Spinal cord (tissue), 10 donors: Measurements from ENCODE around the gene AGBL1. TPM values are rescaled to one million over a fixed set of nuclear protein-coding genes. Genes with fewer than 3 reads are reported as not detected.

Experiments
- DNase-seq, 6 donors: peaks; one replicate each; pipeline versions ENCODE4 v3.0.0 to v3.0.0-alpha.2; 2013 to 2015; ENCODE audit warnings: low spot score in 6 of 6, low read depth in 4 of 6
- H3K27ac ChIP-seq: one replicate; pipeline ENCODE4 v1.5.1; 2013; ENCODE audit warnings: low read depth, low read length, control low read depth
- H3K27me3 ChIP-seq: one replicate; pipeline ENCODE4 v1.6.1; 2013; ENCODE audit warnings: low read length; ENCODE audit not compliant: control insufficient read depth, insufficient read depth
- H3K36me3 ChIP-seq: one replicate; pipeline ENCODE4 v1.6.1; 2013; ENCODE audit warnings: low read length; ENCODE audit not compliant: control insufficient read depth, insufficient read depth
- H3K4me1 ChIP-seq: one replicate; pipeline ENCODE4 v1.6.1; 2013; ENCODE audit warnings: low read length; ENCODE audit not compliant: control insufficient read depth, insufficient read depth
- H3K4me3 ChIP-seq: one replicate; pipeline ENCODE4 v1.5.1; 2013; ENCODE audit warnings: low read depth, low read length, control low read depth
- H3K9me3 ChIP-seq: one replicate; pipeline ENCODE4 v1.6.1; 2013; ENCODE audit warnings: low read length; ENCODE audit not compliant: control insufficient read depth, insufficient read depth
- WGBS: methylation state at CpG from one replicate; pipeline ENCODE4 v1.1.5; 2013; ENCODE audit warnings: missing lambda C conversion rate; ENCODE audit not compliant: insufficient coverage; 5-methylcytosine and 5-hydroxymethylcytosine counted together
- polyA plus RNA-seq, 2 donors: library from polyadenylated mRNA; unstranded; fragments of 120-200 nt; gene quantifications; one replicate each; pipeline ENCODE4 v1.2.1, GENCODE V29; 2013; ENCODE audit not compliant: insufficient read length in 2 of 2
- total RNA-seq, 2 donors: library from RNA; depleted of rRNA in 1 of 2; stranded (reverse); fragments of 120-200 nt in 1 of 2; fragments of >200 nt in 1 of 2; gene quantifications; one replicate each; pipeline versions ENCODE4 v1.2.3 to v1.2.4, GENCODE V29; 2013 to 2014
- donor health status: healthy.

Gene AGBL1
- total and polyA plus RNA-seq, 4 donors = 0.33 to 1.1 (median 0.45) TPM

DNA sequence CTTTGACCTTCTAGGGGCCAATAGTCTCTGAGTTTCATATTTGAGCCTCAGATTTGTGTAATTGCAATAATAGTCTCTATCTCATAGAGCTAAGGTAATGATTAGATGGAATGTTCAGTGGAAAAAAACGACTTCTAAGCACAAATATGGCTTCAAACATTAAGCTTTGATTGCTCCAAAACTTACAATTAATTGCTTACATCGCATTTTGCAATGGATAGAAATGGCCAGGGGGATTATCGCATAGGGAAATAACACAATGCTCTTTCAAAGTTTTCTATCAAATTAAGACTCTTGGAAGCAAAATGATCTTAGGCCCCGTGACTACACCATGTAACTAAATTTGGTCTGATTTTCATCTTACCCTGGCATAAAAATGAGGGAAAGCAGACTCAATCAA, 888.6 kb downstream of the AGBL1 start:
- DNase-seq = no peak
- Histone ChIP-seq H3K27me3 (no peaks in the 10 kb centered on the region), H3K4me1 (no peaks in the 10 kb centered on the region), H3K36me3 (no peaks in the 10 kb centered on the region), H3K27ac (no peak overlapping the region), H3K9me3 (no peaks in the 10 kb centered on the region), H3K4me3 (no peak overlapping the region)
- WGBS = 100% methylated on average over 2 of the region's 4 CpGs

DNA sequence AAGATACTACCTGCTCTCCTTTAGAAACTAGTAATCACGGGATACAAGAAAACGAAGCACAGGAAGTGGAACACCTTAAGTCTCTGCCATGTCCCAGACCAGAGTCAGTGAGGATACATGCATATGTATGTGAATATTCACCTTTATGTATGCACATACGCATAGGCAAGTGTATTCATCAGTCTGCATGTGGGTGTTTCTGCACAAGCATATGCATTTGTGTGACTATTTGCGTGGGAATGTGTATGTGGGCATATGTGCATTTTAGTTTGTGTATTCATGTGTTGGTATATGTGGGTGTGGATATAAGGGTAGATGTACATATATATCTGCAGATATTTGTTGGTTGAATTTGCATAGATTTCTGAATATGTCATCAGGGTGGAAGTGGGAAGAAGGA, 889.7 kb downstream of the AGBL1 start:
- WGBS = 100% methylated on average over 2 of the region's 4 CpGs
- H3K36me3 ChIP-seq = no peaks in the 10 kb centered on the region
- DNase-seq = no peak
- no peaks in the 10 kb centered on the region for H3K27me3 ChIP-seq
- no peak overlapping the region for H3K4me3 ChIP-seq
- H3K9me3 ChIP-seq = no peaks in the 10 kb centered on the region
- H3K4me1 ChIP-seq = no peaks in the 10 kb centered on the region
- no peak overlapping the region for H3K27ac ChIP-seq

DNA sequence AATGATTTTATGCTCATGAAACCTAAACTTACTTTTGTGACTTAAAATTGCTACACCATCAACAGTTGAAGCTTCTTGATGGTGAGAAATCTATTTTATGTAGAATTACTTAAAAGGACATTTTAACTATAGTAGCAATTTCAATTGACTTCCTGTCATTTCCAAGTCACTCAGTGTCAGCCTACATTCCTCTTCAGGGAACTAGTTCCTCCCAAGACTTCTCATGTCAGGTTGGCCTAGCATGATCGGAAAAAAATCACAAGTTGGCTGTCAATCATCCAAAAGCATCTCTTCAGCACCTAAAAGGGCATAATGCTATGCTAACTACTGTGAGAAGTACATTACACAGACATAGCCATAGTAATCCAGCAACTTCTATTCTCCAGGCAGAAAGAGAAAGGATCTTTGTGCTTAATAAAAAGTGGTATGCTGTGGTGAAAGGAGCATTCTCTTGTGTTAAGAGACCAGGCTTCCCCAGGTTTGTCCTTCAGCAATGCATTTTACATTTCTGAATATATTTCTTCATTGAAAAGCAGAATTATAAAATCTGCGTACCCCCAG, 893.7 kb downstream of the AGBL1 start:
- no peaks in the 10 kb centered on the region for H3K36me3 ChIP-seq
- H3K4me1 ChIP-seq = no peaks in the 10 kb centered on the region
- DNase-seq = no peak
- H3K27ac ChIP-seq = no peak overlapping the region
- 71% methylated on average over 1 of the region's 2 CpGs for WGBS
- no peak overlapping the region for H3K4me3 ChIP-seq
- no peaks in the 10 kb centered on the region for H3K27me3 ChIP-seq
- H3K9me3 ChIP-seq = no peaks in the 10 kb centered on the region

DNA sequence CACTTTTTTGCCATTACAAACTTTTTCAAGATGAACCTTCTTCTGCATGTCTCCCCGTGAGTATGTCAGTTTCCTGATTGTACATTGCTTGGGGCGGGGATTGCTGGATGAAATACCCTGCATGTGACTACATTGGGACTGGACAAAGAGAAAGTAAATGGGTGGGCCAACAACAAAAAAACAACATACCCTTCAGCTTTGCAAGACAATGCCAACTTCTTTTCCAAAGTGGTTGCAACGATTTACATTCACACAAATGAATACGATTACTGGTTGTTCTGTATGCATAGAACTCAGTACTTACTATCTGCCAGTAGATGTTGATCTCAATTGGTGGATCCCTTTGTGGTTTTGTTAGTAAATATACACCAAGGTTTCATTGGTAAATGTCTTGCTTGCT, 908.4 kb downstream of the AGBL1 start:
- Histone ChIP-seq H3K36me3 (no peaks in the 10 kb centered on the region), H3K27ac (no peak overlapping the region), H3K9me3 (no peaks in the 10 kb centered on the region), H3K27me3 (no peaks in the 10 kb centered on the region), H3K4me3 (no peak overlapping the region), H3K4me1 (no peaks in the 10 kb centered on the region)
- WGBS = no CpG with 5 or more reads among the region's 4 CpGs
- DNase-seq = no peak

DNA sequence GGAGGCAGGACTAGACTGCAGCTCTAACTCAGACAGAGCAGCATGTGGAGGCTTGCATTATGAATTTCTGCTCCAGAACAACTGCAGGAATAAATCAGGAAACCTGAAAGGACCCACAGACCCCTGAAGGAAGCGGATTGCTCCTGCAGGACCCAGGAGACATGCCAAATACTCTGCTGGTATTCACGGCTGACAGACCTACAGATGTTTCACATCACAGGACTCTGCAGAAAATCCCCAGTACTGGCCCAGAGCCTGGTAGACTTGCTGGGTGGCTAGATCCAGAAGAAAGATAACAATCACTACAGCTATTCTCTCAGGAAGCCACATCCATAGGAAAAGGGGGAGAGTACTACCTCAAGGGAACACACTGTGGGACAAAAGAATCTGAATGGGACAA, 942.1 kb downstream of the AGBL1 start:
- WGBS = 84% methylated on average over 2 of the region's 2 CpGs
- Histone ChIP-seq H3K27me3 (no peaks in the 10 kb centered on the region), H3K4me3 (no peak overlapping the region), H3K4me1 (no peaks in the 10 kb centered on the region), H3K27ac (no peak overlapping the region), H3K9me3 (no peaks in the 10 kb centered on the region), H3K36me3 (no peaks in the 10 kb centered on the region)
- no peak for DNase-seq

DNA sequence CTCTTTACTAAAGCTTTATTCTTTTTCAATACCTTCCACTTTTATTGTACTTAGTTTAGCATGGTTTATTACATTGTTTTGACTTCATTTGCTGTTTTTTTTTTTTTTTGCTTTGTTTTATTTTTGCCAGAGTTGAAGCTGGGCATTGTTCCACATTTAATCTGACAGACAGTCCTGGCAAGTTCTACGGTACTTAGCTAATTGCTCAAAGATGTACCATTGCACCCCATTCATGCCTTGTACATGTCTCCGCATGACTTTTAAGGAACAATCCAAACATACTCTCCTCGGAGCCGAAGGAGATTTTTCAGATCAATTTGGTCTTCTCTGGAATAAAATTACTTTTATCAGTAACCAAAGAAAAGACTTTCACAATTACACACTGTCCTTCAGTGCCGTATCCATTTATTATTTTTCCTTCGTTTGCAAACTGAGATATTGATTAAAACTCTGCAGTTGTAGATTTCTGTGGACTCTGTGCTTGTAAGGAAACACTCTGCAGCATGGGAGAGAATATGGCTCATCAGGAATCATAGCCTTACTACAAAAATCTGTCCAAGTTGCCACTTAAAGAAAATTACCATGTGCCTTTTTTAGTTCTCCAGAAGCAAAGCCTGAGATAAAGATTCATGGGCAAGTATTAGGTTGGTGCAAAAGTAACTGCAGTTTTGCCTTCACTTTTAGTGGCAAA, 952.0 kb downstream of the AGBL1 start:
- H3K4me3 ChIP-seq = no peak overlapping the region
- H3K9me3 ChIP-seq = no peaks in the 10 kb centered on the region
- WGBS = 38% methylated on average over 3 of the region's 6 CpGs
- H3K27ac ChIP-seq = no peak overlapping the region
- no peaks in the 10 kb centered on the region for H3K36me3 ChIP-seq
- no peaks in the 10 kb centered on the region for H3K4me1 ChIP-seq
- no peaks in the 10 kb centered on the region for H3K27me3 ChIP-seq
- peak in 1 of 6 donors; percentile 49 for DNase-seq

DNA sequence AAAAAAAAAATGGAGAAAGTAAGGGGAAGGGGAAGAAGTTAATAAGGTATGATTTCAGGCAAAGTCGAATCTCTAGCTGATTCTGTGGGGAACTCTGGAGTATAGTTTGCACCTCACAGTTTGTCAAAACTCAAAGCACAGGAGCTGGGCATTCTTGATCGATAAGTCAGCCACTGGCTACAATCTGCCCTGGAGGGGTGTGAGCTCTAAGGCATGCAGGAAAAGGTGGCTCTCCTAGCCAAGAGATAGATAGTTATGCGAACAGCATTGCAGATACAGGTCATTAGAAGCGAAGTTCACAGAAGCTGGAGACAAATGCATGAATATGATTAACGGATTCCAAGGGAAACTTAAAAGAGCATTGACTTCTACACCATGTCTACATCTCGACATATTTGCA, 952.6 kb downstream of the AGBL1 start:
- DNase-seq = no peak
- H3K27me3 ChIP-seq = no peaks in the 10 kb centered on the region
- H3K4me3 ChIP-seq = no peak overlapping the region
- no peaks in the 10 kb centered on the region for H3K4me1 ChIP-seq
- WGBS = 80% methylated on average over 4 of the region's 6 CpGs
- H3K9me3 ChIP-seq = no peaks in the 10 kb centered on the region
- no peak overlapping the region for H3K27ac ChIP-seq
- no peaks in the 10 kb centered on the region for H3K36me3 ChIP-seq

DNA sequence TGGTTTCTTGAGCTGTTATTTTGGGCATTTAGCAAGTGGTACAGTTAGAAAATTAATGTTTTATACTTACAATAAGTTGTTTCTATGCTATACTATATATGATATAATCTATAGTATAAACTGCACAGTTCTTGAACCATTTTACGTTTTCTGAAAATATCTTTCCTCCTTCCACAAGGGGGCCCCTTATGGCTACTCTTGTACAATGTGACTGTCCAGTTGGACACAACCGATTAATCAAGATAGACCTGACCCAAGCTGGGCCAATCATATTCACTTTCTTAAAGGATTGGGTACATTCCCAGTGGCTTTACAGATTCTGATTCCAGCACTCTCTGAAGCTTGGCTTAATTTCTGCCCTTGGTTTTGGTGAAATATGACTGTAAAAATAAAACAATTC, 953.4 kb downstream of the AGBL1 start:
- no peak for DNase-seq
- Histone ChIP-seq H3K4me3 (no peak overlapping the region), H3K9me3 (no peaks in the 10 kb centered on the region), H3K4me1 (no peaks in the 10 kb centered on the region), H3K27ac (no peak overlapping the region), H3K27me3 (no peaks in the 10 kb centered on the region), H3K36me3 (no peaks in the 10 kb centered on the region)
- WGBS = 83% methylated on average over 1 of the region's 2 CpGs

DNA sequence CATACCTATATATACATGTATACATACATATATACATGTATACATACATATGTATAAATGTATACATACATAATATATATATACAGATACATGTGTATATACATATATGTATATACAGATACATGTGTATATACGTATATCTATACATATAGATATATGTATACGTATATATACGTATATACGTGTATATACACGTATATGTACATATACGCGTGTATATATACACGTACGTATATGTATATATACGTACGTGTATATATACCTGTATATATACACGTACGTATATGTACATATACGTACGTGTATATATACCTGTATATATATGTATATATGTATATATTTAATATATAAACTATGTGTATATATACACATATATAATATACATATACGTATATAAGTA, 955.2 kb downstream of the AGBL1 start:
- Histone ChIP-seq H3K36me3 (no peaks in the 10 kb centered on the region), H3K27me3 (no peaks in the 10 kb centered on the region), H3K4me3 (no peak overlapping the region), H3K27ac (no peak overlapping the region), H3K9me3 (no peaks in the 10 kb centered on the region), H3K4me1 (no peaks in the 10 kb centered on the region)
- no CpG with 5 or more reads among the region's 16 CpGs for WGBS
- DNase-seq = no peak

DNA sequence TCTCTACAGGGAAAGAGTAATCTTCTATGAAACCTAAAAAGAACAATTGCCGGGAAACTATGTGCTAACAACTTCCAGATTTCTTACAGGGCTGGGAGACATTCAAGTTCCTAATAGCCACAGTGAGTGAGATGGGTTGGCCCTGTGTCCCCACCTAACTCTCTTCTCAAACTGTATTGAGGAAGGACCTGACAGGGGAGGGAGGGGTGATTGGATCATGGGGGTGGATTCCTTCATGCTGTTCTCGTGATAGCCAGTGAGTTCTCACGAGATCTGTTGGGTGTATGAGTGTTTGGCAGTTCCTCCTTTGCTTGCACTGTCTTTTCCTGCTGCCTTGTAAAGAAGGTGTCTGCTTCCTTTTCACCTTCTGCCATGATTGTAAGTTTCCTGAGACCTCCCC, 958.7 kb downstream of the AGBL1 start:
- DNase-seq = no peak
- 50% methylated on average over 1 of the region's 3 CpGs for WGBS
- no peaks in the 10 kb centered on the region for H3K36me3 ChIP-seq

More for the DNA sequence above, 958.7 kb downstream of the AGBL1 start:
- Histone ChIP-seq H3K4me1 (no peaks in the 10 kb centered on the region), H3K4me3 (no peak overlapping the region), H3K27ac (no peak overlapping the region), H3K9me3 (peaks cover 2% of the 10 kb centered on the region), H3K27me3 (no peaks in the 10 kb centered on the region)
